Iris pigment epithelial cell (primary cell): Measurements from ENCODE around the gene STBD1.
A peak's percentile ranks its signal among the peaks of the same experiment; 100 is the strongest.
"Not testable (repeated sequence)": the region's sequence is repeated elsewhere in the genome, so short reads cannot be mapped to it uniquely, and the experiment has no call there.

ENCODE experiments used
- DNase-seq: peaks from one replicate; pipeline ENCODE4 v3.0.0-alpha.2; 2011; ENCODE audit warnings: low read depth

Gene STBD1

GRCh38 chr4:76305971-76306881, at the start of gene STBD1:
Gene STBD1, plus strand, starts transcription at chr4:76306733. Its CDS starts 37 bp downstream, at chr4:76306770.
- DNase-seq = peak; percentile 67

- no peak for DNase-seq
These were observed 49.6 kb upstream of the STBD1 start for GRCh38 chr4:76256968-76257367.

DNA sequence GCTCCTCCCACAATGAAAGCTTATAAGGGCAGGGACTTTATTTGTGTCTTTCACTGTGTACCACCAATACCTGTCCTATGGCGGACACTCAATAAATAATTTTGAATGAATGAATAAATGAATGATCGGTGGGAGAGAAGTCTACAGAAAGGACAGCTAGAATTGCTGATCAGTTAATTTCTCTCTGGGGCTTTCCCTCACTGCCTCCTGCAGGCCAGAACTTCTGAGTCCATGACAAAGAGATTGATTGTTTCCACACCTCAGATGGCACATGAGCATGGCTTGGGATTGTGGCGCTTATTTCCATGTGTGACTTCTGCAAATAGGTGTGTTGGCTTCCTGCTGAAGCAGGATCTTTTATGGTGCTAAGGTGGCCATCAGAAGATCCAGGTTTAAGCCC, 48.7 kb upstream of the STBD1 start:
- no peak for DNase-seq

GRCh38 chr4:76260571-76260970, 46.0 kb upstream of the STBD1 start:
- DNase-seq = no peak

DNA sequence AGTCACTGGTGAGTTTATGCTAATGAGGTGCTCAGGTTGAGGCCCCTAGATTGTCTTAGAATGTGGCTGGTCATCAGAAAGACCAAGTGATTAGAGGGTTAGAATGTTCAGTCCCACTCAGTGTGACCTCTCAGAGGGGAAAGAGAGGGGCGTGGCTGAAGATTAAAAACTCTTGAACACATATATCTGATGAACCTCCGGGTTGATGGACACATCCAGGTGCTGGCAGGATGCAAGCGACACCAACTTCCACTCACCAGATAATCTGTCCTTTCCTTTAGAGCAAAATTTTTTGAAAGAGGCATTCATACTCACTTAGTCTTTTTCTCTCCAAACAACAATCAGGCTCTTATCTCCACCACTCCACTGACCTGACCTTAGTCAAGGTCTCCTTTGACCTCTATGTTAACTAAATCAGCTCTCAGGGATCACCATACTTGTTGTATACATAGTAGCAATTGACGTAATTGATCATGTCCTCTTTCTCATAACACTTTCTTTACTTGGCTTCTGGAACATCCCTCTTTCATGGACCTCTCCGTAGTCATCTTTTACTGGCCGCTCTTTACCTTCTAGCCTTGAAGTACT, 40.8 kb upstream of the STBD1 start:
- DNase-seq = no peak

DNA sequence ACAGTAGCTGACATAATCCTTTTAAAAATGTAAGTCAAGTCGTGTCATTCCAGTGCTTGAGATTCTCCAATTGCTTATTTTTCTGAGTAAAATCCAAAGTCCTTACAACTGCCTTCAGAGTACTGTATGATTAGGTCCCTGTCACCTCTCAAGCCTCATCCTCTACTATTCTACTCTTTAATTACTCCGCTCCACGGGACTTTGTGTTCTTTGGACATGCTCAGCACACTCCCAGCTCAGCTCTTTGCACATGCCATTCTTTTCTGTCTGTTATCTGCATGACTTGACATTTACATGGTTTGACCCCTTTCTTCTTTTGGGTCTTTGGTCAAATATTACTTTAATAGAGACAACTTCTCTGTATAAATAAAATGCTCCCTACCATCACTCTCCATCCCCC, 39.9 kb upstream of the STBD1 start:
- DNase-seq = no peak

DNA sequence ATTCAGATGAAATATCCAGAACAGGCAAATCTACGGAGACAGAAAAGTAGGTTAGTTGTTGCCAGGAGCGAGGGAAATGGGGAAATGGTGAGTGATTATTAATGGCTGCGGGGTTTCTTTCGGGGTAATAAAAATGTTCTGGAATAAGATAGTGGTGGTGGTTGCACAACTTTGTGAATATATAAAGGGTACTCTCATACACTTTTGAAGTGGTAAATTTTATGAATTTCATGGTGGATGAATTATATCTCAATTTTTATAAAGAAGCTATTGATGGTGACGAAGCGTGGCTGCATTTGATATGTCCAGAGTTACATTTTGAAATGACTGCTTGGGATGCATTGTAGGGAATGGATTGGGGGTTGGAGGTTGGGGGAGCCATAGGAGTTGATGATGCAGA, 38.7 kb upstream of the STBD1 start:
- no peak for DNase-seq

- no peak for DNase-seq
These were observed 36.0 kb upstream of the STBD1 start for GRCh38 chr4:76270244-76271175.

DNA sequence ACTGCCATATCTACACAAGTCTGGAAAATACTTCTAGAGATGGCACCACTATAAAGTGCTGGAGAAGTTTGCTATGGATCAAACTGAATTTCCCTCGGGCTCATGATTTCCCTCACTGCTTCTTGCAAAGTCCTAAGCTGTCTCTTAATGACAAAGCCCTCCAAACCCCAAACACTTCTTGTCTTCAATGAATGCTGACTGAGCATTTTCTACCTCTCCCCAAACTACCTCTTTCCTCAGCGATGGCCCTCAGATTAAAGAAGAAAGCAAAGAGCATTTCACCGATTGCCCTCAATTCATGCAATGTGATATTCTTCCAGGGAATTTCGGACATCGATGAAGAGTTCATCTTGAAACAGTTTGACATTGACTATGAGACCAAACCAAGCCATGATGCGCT, 35.3 kb upstream of the STBD1 start:
- no peak for DNase-seq

GRCh38 chr4:76272073-76272472, 34.5 kb upstream of the STBD1 start:
- DNase-seq = no peak

DNA sequence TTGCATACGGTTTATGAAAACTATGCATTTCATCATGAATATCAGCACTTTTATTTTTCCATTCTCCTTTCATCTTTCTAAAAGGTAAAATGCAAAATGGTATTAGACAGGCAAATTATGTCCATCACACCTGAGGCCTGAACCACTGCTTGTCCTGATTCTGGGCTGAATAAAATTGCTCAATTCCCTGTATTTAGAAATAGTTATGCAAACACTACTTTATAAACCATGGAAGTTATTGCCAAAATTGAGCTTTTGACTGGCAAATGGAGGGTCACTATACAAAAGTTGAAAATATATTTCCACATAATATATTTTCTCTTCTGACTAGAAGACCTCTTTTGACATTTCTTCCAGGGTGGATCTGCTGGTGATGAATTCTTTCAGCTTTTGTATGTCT, 34.0 kb upstream of the STBD1 start:
- no peak for DNase-seq

- DNase-seq = no peak
These were observed 33.5 kb upstream of the STBD1 start for GRCh38 chr4:76272999-76273398.

GRCh38 chr4:76275486-76276124, 30.9 kb upstream of the STBD1 start:
- no peak for DNase-seq

GRCh38 chr4:76276813-76277212, 29.7 kb upstream of the STBD1 start:
- no peak for DNase-seq

DNA sequence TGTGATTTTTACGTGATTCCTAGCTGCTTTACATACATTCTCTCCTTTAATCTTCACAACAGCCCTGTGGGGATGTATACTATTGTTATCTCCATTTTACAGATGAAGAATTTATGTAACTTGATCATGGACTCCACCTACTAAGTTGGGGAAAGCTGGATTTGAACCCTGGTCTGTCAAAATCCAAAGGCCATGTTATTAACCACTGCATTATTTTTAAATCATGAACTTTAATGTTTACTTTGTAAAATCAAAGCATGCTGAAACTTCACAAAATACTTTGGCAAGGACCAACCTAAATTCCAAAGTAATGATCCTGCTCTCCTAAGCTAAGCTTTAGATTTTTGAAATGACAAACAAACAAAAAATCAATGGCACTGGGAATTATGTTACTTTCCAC, 28.9 kb upstream of the STBD1 start:
- DNase-seq = no peak

GRCh38 chr4:76278583-76278982, 27.9 kb upstream of the STBD1 start:
- no peak for DNase-seq

- DNase-seq = no peak
These were observed 27.1 kb upstream of the STBD1 start for GRCh38 chr4:76279462-76279861.

GRCh38 chr4:76280488-76281441, 25.8 kb upstream of the STBD1 start:
- no peak for DNase-seq

- not testable (repeated sequence) for DNase-seq
These were observed 24.9 kb upstream of the STBD1 start for GRCh38 chr4:76281594-76281993.

DNA sequence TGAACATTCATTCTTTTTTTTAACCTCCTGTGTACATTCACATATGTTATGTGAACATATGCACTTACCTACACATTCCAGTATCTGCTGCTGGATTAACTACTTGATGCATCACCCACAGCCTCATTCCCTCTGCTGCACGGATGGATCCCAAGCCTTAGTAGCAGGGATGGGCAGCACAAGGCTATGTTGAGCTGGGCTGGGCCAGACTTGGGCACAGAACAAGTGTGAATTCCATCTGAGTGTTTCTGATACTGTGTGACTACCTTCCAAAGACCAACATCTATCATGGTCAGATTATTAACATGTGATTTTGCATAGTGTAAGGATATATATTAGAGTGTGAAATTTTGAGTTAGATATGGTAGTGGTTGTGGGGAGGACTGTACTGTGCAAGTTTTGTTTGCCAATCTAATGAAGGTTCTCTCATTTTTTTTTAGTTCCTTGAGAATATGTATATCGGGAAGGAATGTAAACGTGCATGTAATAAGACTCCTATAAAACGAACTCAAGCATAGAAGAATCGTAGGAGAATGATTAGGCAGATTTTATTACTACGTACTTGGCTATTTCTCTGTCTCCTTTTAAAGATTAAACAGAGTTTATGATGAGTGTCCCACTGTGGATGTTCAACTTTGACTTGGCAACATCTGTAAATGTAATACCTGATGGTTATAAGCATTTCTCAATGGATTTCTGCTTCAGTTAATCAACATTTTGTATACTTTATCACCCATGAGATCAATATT, 23.4 kb upstream of the STBD1 start:
- DNase-seq = no peak
